C4-2B (cell line): Measurements from ENCODE around the gene FARP2.

Source experiments
- ZFX ChIP-seq: fragments of 450-650 bp; IDR thresholded peaks from 2 replicates; pipeline ENCODE4 v1.6.1; 2017
- TF ChIP-seq, protein P1 (sequence below): fragments of 450-650 bp; conservative IDR thresholded peaks from 2 replicates; pipeline ENCODE4 v1.5.1; 2017; ENCODE audit warnings: mild to moderate bottlenecking

DNA sequence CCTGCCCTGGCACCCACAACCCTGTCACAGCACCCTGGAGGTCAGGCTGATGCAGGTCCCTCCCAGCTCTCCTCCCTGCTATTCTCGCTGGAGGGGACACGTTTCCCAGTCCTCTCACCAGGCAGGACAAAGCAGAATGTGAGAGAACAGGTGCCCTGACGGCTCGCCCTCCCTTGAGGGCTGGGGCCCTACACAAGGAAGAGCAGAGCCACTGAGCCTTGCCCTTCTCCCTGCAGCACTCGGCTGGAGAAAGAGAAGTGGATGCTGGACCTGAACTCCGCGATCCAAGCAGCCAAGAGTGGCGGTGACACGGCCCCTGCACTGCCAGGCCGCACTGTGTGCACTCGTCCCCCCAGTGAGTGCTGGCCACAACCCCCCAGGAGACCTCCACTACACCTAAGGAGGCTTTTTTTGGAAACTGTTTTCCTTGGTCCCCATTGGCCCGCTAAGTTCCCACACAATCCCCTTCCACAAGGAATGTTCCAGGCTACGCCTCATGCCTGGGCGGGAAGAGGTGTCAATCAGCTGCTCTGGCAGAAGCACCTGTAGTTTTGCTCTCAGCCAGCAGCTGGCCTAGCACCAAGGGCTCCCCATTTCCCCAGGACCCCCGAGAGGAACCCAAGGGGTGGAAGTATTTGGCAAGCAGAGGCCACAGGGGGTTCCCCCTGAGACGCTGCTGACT lies 134.9 kb downstream of the FARP2 start:
- TF ChIP-seq, protein P1, sequence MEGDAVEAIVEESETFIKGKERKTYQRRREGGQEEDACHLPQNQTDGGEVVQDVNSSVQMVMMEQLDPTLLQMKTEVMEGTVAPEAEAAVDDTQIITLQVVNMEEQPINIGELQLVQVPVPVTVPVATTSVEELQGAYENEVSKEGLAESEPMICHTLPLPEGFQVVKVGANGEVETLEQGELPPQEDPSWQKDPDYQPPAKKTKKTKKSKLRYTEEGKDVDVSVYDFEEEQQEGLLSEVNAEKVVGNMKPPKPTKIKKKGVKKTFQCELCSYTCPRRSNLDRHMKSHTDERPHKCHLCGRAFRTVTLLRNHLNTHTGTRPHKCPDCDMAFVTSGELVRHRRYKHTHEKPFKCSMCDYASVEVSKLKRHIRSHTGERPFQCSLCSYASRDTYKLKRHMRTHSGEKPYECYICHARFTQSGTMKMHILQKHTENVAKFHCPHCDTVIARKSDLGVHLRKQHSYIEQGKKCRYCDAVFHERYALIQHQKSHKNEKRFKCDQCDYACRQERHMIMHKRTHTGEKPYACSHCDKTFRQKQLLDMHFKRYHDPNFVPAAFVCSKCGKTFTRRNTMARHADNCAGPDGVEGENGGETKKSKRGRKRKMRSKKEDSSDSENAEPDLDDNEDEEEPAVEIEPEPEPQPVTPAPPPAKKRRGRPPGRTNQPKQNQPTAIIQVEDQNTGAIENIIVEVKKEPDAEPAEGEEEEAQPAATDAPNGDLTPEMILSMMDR = no peak
- TF ChIP-seq ZFX = no peak
